Left renal cortex interstitium (tissue), 4 donors: ENCODE data around the gene GPR119. TPM values are rescaled to one million over a fixed set of nuclear protein-coding genes. Genes with fewer than 3 reads are reported as not detected.
"Not testable (repeated sequence)": the region's sequence is repeated elsewhere in the genome, so short reads cannot be mapped to it uniquely, and the experiment has no call there.

Experiments used
- DNase-seq, 4 donors: peaks; one replicate each; pipeline ENCODE4 v3.0.0-alpha.2; 2013; ENCODE audit warnings: low read depth in 4 of 4, low spot score in 2 of 4, missing footprints in 1 of 4
- polyA plus RNA-seq, 4 donors: library from polyadenylated mRNA; unstranded; fragments of 120-200 nt; gene quantifications; one replicate each; pipeline ENCODE4 v1.2.1, GENCODE V29; 2013; ENCODE audit not compliant: insufficient read length in 4 of 4

Gene GPR119
- polyA plus RNA-seq, 4 donors: not detected

GRCh38 chrX:130340271-130340670, 45.2 kb downstream of the GPR119 start:
- DNase-seq: no peak

- peak; percentile 46 to 61 (median 60) for DNase-seq
Observed at GRCh38 chrX:130339408-130340222, 45.9 kb downstream of the GPR119 start, which contains the start of gene SLC25A14. Gene SLC25A14, plus strand, starts transcription at chrX:130339919. Its CDS starts 360 bp downstream, at chrX:130340279.

GRCh38 chrX:130338869-130339268, 46.6 kb downstream of the GPR119 start:
- DNase-seq: not testable (repeated sequence)

GRCh38 chrX:130336531-130336930, 48.9 kb downstream of the GPR119 start:
- DNase-seq: no peak

Other genes starting within 250 kb of the GPR119 start
- gene AIFM1, start 219.8 kb downstream of the GPR119 start, polyA plus RNA-seq: 10 to 100 TPM; 72.5 to 94.5 (median 80.4) TPM
- under 1 TPM; 0.51 to 0.96 (median 0.76) TPM for gene RAB33A, start 213.7 kb downstream of the GPR119 start, polyA plus RNA-seq
- gene ZNF280C, start 116.8 kb downstream of the GPR119 start, polyA plus RNA-seq: 1 to 10 TPM; 5.3 to 9.0 (median 6.2) TPM
- gene SLC25A14, start 45.8 kb downstream of the GPR119 start, polyA plus RNA-seq: 10 to 100 TPM; 17.1 to 36.1 (median 23.9) TPM
- gene RBMX2, start 16.3 kb upstream of the GPR119 start, polyA plus RNA-seq: 10 to 100 TPM; 32.6 to 38.3 (median 34.6) TPM